IMR-90 (cell line): ENCODE data around the gene ACTN2. TPM values are rescaled to one million over a fixed set of nuclear protein-coding genes. Genes with fewer than 3 reads are reported as not detected.

Experiments
- ATAC-seq: fragments of 200-7000 bp; cut with Tn5 transposase; 2 replicates; pipeline ENCODE4 v1.9.1; 2020; ENCODE audit warnings: low read depth, mild to moderate bottlenecking, moderate library complexity
- BruUV-seq: library from RNA; stranded (reverse); fragments of 400-500 nt; replicated peaks from 2 replicates; lab custom pipeline; 2021; lab: Mats Ljungman, UMichigan
- CTCF ChIA-PET: fragments of 300-600 bp; formaldehyde crosslinking; extraction: SDS; loops from one replicate; lab custom pipeline; 2021; ENCODE audit warnings: antibody characterized with exemption; lab: Yijun Ruan, JAX
- POLR2A ChIA-PET: fragments of 300-600 bp; sonication (Branson Sonifier 250); formaldehyde crosslinking; loops from one replicate; lab custom pipeline; 2022; ENCODE audit warnings: antibody characterized with exemption; ENCODE audit not compliant: unreplicated experiment; lab: Charles Lee
- DNase-seq: peaks from one replicate; pipeline ENCODE4 v3.0.0; 2013
- H2AFZ ChIP-seq: replicated peaks from 2 replicates; pipeline ENCODE3; 2013; ENCODE audit warnings: low read length, mild to moderate bottlenecking; ENCODE audit not compliant: poor library complexity
- H2AK5ac ChIP-seq: 2 replicates; pipeline ENCODE4 v1.6.1; 2013; ENCODE audit warnings: low read depth, low read length, inconsistent platforms
- H2AK9ac ChIP-seq: replicated peaks from 2 replicates; pipeline ENCODE3; 2013; ENCODE audit warnings: mild to moderate bottlenecking, low read depth, low read length, moderate library complexity; ENCODE audit not compliant: poor library complexity
- H2BK120ac ChIP-seq: 2 replicates; pipeline ENCODE4 v1.6.1; 2013; ENCODE audit warnings: low read depth, low read length, inconsistent platforms
- H2BK15ac ChIP-seq: 3 replicates; pipeline ENCODE4 v1.6.1; 2013; ENCODE audit warnings: low read depth, low read length, inconsistent platforms
- H2BK20ac ChIP-seq: 2 replicates; pipeline ENCODE4 v1.6.1; 2013; ENCODE audit warnings: low read depth, mild to moderate bottlenecking, inconsistent platforms, low read length, moderate library complexity
- H2BK5ac ChIP-seq: 2 replicates; pipeline ENCODE4 v1.6.1; 2013; ENCODE audit warnings: mild to moderate bottlenecking, low read depth, low read length, inconsistent platforms; ENCODE audit not compliant: poor library complexity, severe bottlenecking
- H3K14ac ChIP-seq: replicated peaks from 2 replicates; pipeline ENCODE4 v1.6.1; 2013; ENCODE audit warnings: low read depth, low read length, inconsistent platforms
- H3K18ac ChIP-seq: 2 replicates; pipeline ENCODE4 v1.6.1; 2013; ENCODE audit warnings: low read depth, low read length, control low read depth
- H3K23ac ChIP-seq: 2 replicates; pipeline ENCODE4 v1.6.1; 2013; ENCODE audit warnings: low read depth, low read length, inconsistent platforms
- H3K27ac ChIP-seq: 2 replicates; pipeline ENCODE4 v1.5.1; 2013; ENCODE audit warnings: mild to moderate bottlenecking, control low read depth, low read length; ENCODE audit not compliant: insufficient read depth
- H3K27me3 ChIP-seq: 2 replicates; pipeline ENCODE4 v1.6.1; 2013; ENCODE audit warnings: low read length; ENCODE audit not compliant: control insufficient read depth, insufficient read depth
- H3K36me3 ChIP-seq: 2 replicates; pipeline ENCODE4 v1.6.1; 2013; ENCODE audit warnings: low read length, mixed read lengths; ENCODE audit not compliant: control insufficient read depth, insufficient read depth
- H3K4ac ChIP-seq: 2 replicates; pipeline ENCODE4 v1.6.1; 2013; ENCODE audit warnings: low read depth, low read length, inconsistent platforms
- H3K4me1 ChIP-seq: 2 replicates; pipeline ENCODE4 v1.6.1; 2013; ENCODE audit warnings: low read length, mixed read lengths; ENCODE audit not compliant: control insufficient read depth, insufficient read depth
- H3K4me2 ChIP-seq: 2 replicates; pipeline ENCODE4 v1.6.1; 2013; ENCODE audit warnings: low read depth, mild to moderate bottlenecking, control low read depth, low read length, moderate library complexity
- H3K4me3 ChIP-seq: 2 replicates; pipeline ENCODE4 v1.5.1; 2013; ENCODE audit warnings: low read depth, mild to moderate bottlenecking, control low read depth, low read length, moderate library complexity; ENCODE audit not compliant: insufficient read depth
- H3K56ac ChIP-seq: 2 replicates; pipeline ENCODE4 v1.6.1; 2013; ENCODE audit warnings: low read length, inconsistent platforms; ENCODE audit not compliant: insufficient read depth; ENCODE audit errors: extremely low read depth
- H3K79me1 ChIP-seq, 2 experiments: 2 replicates each; pipeline ENCODE4 v1.6.1; 2013; ENCODE audit warnings: low read length in 2 of 2, inconsistent platforms in 1 of 2, low read depth in 1 of 2
- H3K9ac ChIP-seq: 2 replicates; pipeline ENCODE4 v1.6.1; 2013; ENCODE audit warnings: low read depth, low read length, control low read depth
- H3K9me1 ChIP-seq: 2 replicates; pipeline ENCODE4 v1.6.1; 2013; ENCODE audit warnings: low read length, inconsistent platforms; ENCODE audit not compliant: insufficient read depth
- H3K9me3 ChIP-seq: 2 replicates; pipeline ENCODE4 v1.6.1; 2013; ENCODE audit warnings: low read length; ENCODE audit not compliant: control insufficient read depth, insufficient read depth
- H4K20me1 ChIP-seq: 2 replicates; pipeline ENCODE4 v1.6.1; 2013; ENCODE audit warnings: low read length, inconsistent platforms; ENCODE audit not compliant: insufficient read depth
- H4K5ac ChIP-seq: 2 replicates; pipeline ENCODE4 v1.6.1; 2013; ENCODE audit warnings: mild to moderate bottlenecking, low read depth, low read length, control low read depth
- H4K8ac ChIP-seq, 2 experiments: 2 replicates each; pipeline ENCODE4 v1.6.1; 2013; ENCODE audit warnings: low read depth in 2 of 2, low read length in 2 of 2, control low read depth in 1 of 2, inconsistent platforms in 1 of 2
- H4K91ac ChIP-seq: 2 replicates; pipeline ENCODE4 v1.6.1; 2013; ENCODE audit warnings: low read depth, low read length, inconsistent platforms; ENCODE audit not compliant: insufficient read depth
- MXI1 ChIP-seq: IDR thresholded peaks from 2 replicates; pipeline ENCODE4 v1.6.1; 2012; ENCODE audit warnings: low read depth, mild to moderate bottlenecking, low read length, moderate library complexity, borderline replicate concordance
- WGBS, 2 experiments: methylation state at CpG; one replicate each; pipeline versions ENCODE4 v1.1.5 to v1.1.7; 2013; ENCODE audit warnings: missing lambda C conversion rate in 2 of 2; ENCODE audit not compliant: insufficient read length in 1 of 2; ENCODE audit errors: extremely low coverage in 2 of 2; 5-methylcytosine and 5-hydroxymethylcytosine counted together
- dilution Hi-C: fragments of 300-500 bp; cut with HindIII; formaldehyde crosslinking; loops from one replicate; pipeline ENCODE4 v1.14.3; 2018; ENCODE audit warnings: low sequenced_read_pairs; ENCODE audit not compliant: unreplicated experiment
- in situ Hi-C: fragments of 300-500 bp; cut with MboI; formaldehyde crosslinking; loops from 3 replicates; pipeline ENCODE4 v1.14.3; 2019; ENCODE audit warnings: low sequenced_read_pairs, inconsistent platforms, mixed read lengths
- intact Hi-C: fragments of 100-400 bp; cut with micrococcal nuclease; formaldehyde crosslinking; loops from 2 replicates; pipeline ENCODE4 v1.10.0; 2022
- polyA plus RNA-seq, 3 experiments: library from polyadenylated mRNA; depleted of rRNA; stranded (reverse); fragments of >200 nt; gene quantifications; 2 replicates each; pipeline ENCODE4 v1.2.3, GENCODE V29; 2012; ENCODE audit warnings: low replicate concordance in 1 of 3
- total RNA-seq: library from RNA; depleted of rRNA; stranded (reverse); fragments of >200 nt; gene quantifications from 2 replicates; pipeline ENCODE4 v1.2.3, GENCODE V29; 2012

ACTN2 gene
- total and polyA plus RNA-seq, 2 of the 4 experiments (the other 2 are of a cell fraction) = under 0.01 TPM; not detected in 1

DNA sequence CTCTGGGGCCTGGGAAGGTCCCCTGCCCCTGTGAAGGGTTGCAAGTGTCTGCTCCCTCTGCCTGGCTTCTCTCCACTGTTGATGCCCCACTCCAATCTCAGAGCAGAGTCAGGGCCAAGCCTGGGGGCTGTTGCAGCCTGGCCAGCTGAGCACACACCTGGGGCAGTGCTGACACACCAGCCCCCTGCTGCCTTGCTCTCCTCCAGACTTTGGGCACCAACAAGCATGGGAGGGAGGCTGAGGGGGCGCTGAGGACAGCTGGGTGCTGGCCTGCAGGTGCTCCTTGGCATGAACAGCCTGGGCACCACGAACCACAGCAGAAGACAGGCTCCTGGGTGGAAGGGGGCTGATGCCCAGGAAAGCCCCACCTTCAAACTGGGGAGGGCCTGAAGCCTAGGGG is 99.2 kb downstream of the ACTN2 start:
- H3K9ac ChIP-seq = no peak overlapping the region
- no peak overlapping the region for H2BK20ac ChIP-seq
- ChIA-PET CTCF (no interaction called here), POLR2A (no interaction called here)
- in situ Hi-C loops = no loop called here
- BruUV-seq = no TSS peak
- no peak overlapping the region for H3K23ac ChIP-seq
- H3K9me1 ChIP-seq = no peaks in the 10 kb centered on the region
- no peak overlapping the region for H4K8ac ChIP-seq
- no peak overlapping the region for H3K4me2 ChIP-seq
- H3K4ac ChIP-seq = no peak overlapping the region
- H3K36me3 ChIP-seq = no peaks in the 10 kb centered on the region
- no peaks in the 10 kb centered on the region for H3K79me1 ChIP-seq
- no peak for DNase-seq
- H4K20me1 ChIP-seq = no peaks in the 10 kb centered on the region
- no peak overlapping the region for H3K18ac ChIP-seq
- H2AK9ac ChIP-seq = no peak overlapping the region
- H3K9me3 ChIP-seq = no peaks in the 10 kb centered on the region
- no peak overlapping the region for H3K14ac ChIP-seq
- no peaks in the 10 kb centered on the region for H3K4me1 ChIP-seq
- TF ChIP-seq MXI1 = no peak
- no peak overlapping the region for H2BK5ac ChIP-seq
- no peak overlapping the region for H2BK120ac ChIP-seq
- H4K5ac ChIP-seq = no peak overlapping the region
- no peak overlapping the region for H4K91ac ChIP-seq
- WGBS, 2 experiments = 0% methylated on average over 1 of the region's 2 CpGs; no CpG with 5 or more reads in 1 of the 2 experiments
- no peaks in the 10 kb centered on the region for H3K27me3 ChIP-seq
- ATAC-seq = no peak
- no peak overlapping the region for H3K27ac ChIP-seq
- dilution Hi-C loops = no loop called here
- H2AK5ac ChIP-seq = no peak overlapping the region
- H2AFZ ChIP-seq = no peak overlapping the region
- intact Hi-C loops = no loop called here
- no peak overlapping the region for H3K56ac ChIP-seq
- no peak overlapping the region for H3K4me3 ChIP-seq
- no peak overlapping the region for H2BK15ac ChIP-seq
